NB4 (cell line): ENCODE measurements around the gene OR3A1.
A peak's percentile ranks its signal among the peaks of the same experiment; 100 is the strongest.
"Not testable (repeated sequence)": the region's sequence is repeated elsewhere in the genome, so short reads cannot be mapped to it uniquely, and the experiment has no call there.

ENCODE experiments used
- DNase-seq: peaks from one replicate; pipeline ENCODE4 v3.0.0; 2010; ENCODE audit warnings: low read depth
- H3K4me3 ChIP-seq: one replicate; pipeline ENCODE4 v1.5.1; 2011; ENCODE audit warnings: mild to moderate bottlenecking, low read depth, low read length, moderate library complexity
- CTCF ChIP-seq: IDR thresholded peaks from one replicate; pipeline ENCODE4 v1.5.1; 2012; ENCODE audit warnings: low read depth, low read length
- MYC ChIP-seq: IDR thresholded peaks from 2 replicates; pipeline ENCODE4 v1.6.1; 2011; ENCODE audit warnings: low read depth, low read length
- POLR2A ChIP-seq: IDR thresholded peaks from 2 replicates; pipeline ENCODE4 v1.6.1; 2011; ENCODE audit warnings: mild to moderate bottlenecking; ENCODE audit not compliant: insufficient read length; ENCODE audit errors: extremely low read depth
- TF ChIP-seq, protein P1 (sequence below): IDR thresholded peaks from 2 replicates; pipeline ENCODE4 v1.6.1; 2011; ENCODE audit warnings: low read depth, low read length

Gene OR3A1

GRCh38 chr17:3260163-3260562, 38.0 kb downstream of the OR3A1 start:
- TF ChIP-seq POLR2A = no peak
- TF ChIP-seq, protein P1, sequence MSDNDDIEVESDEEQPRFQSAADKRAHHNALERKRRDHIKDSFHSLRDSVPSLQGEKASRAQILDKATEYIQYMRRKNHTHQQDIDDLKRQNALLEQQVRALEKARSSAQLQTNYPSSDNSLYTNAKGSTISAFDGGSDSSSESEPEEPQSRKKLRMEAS = no peak
- TF ChIP-seq MYC = no peak
- TF ChIP-seq CTCF = no peak
- no peak overlapping the region for H3K4me3 ChIP-seq
- no peak for DNase-seq

GRCh38 chr17:3256575-3256974, 41.6 kb downstream of the OR3A1 start:
- no peak for TF ChIP-seq POLR2A
- no peak for TF ChIP-seq CTCF
- TF ChIP-seq MYC = no peak
- TF ChIP-seq, protein P1 = no peak
- no peak for DNase-seq
- H3K4me3 ChIP-seq = no peak overlapping the region

DNA sequence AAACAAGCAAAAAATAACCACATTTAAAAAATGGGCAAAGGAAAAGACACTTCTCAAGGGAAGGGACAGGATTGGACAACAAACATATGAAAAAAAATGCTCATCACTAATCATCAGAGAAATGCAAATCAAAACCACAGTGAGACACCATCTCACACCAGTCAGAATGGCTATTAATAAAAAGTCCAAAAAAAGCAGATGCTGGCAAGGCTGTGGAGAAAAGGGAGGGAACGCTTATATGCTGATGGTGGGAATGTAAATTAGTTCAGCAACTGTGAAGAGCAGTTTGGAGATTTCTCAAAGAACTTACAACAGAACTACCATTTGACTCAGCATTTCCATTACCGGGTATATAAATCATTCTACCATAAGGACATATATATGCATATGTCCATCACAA, 49.1 kb downstream of the OR3A1 start:
- H3K4me3 ChIP-seq, DNase-seq: not testable (repeated sequence)

- peak; percentile 3 for DNase-seq
- H3K4me3 ChIP-seq = not testable (repeated sequence)
Measured at GRCh38 chr17:3244841-3245240, 53.3 kb downstream of the OR3A1 start.

DNA sequence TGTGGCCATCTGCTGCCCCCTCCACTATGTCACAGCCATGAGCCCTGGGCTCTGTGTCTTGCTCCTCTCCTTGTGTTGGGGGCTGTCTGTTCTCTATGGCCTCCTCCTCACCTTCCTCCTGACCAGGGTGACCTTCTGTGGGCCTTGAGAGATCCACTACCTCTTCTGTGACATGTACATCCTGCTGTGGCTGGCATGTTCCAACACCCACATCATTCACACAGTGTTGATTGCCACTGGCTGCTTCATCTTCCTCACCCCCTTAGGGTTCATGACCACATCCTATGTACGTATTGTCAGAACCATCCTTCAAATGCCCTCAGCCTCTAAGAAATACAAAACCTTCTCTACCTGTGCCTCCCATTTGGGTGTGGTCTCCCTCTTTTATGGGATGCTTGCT, 57.1 kb downstream of the OR3A1 start:
- not testable (repeated sequence) for DNase-seq, H3K4me3 ChIP-seq
